Cardiac fibroblast (primary cell): Measurements from ENCODE around the gene COL5A1.
A peak's percentile ranks its signal among the peaks of the same experiment; 100 is the strongest.

Experiments
- DNase-seq, 2 donors: peaks; one replicate each; pipeline versions ENCODE4 v3.0.0 to v3.0.0-alpha.2; 2010; ENCODE audit warnings: low read depth in 2 of 2
- H3K4me3 ChIP-seq, 2 donors: replicated peaks in 1 of 2; 1 replicate in 1 of 2; 2 replicates in 1 of 2; pipeline ENCODE4 v1.5.1; 2011; ENCODE audit warnings: low read depth in 2 of 2, low read length in 2 of 2, mild to moderate bottlenecking in 2 of 2, moderate library complexity in 1 of 2
- TF ChIP-seq, protein P1 (sequence below): IDR thresholded peaks from one replicate; pipeline ENCODE4 v1.5.1; 2011; ENCODE audit warnings: low read depth, mild to moderate bottlenecking, low read length, inconsistent platforms

Gene COL5A1

DNA sequence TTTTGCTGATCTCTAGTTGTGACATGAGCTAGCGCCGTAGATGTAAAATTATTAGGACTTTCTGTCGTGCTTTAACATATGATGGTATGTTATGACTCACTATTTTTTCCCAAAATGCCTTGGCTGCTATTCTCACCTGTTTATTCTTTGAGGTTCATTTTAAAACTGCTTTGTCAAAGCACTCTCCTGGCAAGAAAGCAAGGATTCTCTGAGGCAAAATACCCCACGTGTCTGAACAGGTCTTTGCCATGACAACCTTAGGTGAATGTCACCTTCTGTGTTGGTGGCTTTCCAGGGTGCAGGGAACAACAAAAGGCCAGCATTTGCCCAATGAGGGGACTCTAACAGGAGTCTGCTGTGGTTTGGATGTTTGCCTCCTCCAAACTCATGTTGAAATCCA is 30.6 kb upstream of the COL5A1 start:
- no peak for DNase-seq
- H3K4me3 ChIP-seq = no peak overlapping the region
- TF ChIP-seq, protein P1, sequence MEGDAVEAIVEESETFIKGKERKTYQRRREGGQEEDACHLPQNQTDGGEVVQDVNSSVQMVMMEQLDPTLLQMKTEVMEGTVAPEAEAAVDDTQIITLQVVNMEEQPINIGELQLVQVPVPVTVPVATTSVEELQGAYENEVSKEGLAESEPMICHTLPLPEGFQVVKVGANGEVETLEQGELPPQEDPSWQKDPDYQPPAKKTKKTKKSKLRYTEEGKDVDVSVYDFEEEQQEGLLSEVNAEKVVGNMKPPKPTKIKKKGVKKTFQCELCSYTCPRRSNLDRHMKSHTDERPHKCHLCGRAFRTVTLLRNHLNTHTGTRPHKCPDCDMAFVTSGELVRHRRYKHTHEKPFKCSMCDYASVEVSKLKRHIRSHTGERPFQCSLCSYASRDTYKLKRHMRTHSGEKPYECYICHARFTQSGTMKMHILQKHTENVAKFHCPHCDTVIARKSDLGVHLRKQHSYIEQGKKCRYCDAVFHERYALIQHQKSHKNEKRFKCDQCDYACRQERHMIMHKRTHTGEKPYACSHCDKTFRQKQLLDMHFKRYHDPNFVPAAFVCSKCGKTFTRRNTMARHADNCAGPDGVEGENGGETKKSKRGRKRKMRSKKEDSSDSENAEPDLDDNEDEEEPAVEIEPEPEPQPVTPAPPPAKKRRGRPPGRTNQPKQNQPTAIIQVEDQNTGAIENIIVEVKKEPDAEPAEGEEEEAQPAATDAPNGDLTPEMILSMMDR = no peak

DNA sequence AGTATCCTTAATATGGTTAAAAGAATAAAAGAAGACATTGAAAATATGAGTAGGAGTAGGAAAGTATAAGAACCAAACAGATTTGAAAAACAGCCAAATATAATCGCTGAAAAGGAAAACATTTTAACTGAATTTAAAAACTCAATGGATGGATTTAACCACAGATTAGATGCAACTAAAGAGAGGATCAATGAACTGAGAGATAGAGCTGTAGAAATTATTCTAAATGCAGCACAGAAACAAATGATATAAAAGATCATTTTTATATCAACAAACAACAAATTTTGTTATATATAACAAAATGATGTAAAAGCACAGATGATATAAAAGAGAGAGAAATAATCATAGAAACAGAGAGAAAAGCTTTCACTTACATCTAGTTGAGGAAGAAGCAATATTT is 29.3 kb upstream of the COL5A1 start:
- H3K4me3 ChIP-seq = no peak overlapping the region
- TF ChIP-seq, protein P1 = no peak
- DNase-seq = no peak

DNA sequence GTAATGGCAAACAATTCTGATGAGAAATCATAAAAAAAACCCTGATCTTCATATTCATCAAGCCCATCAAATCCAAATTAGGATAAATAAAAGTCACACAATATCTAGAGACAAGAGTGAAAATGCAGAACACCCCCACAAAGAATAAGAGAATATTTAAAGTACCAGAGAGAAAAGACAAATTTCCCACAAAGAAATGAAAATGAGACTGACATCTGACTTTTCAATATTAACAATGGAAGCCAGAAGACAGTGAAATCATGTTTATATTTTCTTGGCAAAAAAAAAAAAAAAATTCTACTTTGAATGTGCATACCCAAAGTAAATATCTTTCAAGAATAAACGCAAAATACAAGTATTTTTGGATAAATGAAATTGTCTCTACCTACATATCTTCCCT is 28.9 kb upstream of the COL5A1 start:
- no peak overlapping the region for H3K4me3 ChIP-seq
- no peak for DNase-seq
- TF ChIP-seq, protein P1 = no peak

DNA sequence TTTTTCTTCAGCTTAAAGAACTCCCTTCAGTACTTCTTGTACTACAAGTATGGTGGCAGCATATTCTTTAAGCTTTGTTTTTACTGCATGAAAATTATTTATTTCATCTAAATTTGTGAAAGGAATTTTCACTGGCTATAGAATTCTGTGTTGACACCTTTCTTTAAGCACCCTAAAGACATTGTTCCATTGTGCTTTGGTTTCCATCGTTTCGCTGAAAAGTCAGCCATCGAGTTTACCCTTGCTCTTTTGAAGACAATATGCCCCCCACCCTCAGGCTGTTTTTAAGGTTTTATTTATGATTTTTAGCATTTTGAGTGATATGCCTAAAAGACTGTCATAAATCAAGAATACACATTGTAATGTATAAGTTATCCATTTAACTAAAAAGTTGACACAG is 27.3 kb upstream of the COL5A1 start:
- TF ChIP-seq, protein P1 = no peak
- no peak overlapping the region for H3K4me3 ChIP-seq
- DNase-seq = no peak

DNA sequence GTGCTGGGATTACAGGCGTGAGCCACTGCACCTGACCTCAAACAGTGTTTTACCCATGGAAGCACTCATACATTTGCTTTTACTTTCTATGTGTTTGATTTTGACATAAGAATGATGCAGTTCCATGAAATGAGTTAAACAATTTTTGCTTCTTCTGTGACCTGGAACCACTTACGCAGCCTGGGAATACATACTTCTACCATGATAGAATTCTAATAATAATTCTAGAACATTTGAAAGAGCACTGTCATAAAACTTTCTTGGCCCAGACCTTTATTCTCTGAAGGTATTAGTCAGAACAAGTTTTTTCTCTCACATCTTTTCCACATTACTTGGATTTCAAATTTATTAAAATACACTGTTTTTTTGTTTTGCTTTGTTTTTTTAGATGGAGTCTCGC is 25.3 kb upstream of the COL5A1 start:
- peak in 1 of 2 donors; percentile 37 for DNase-seq
- TF ChIP-seq, protein P1 = no peak
- no peak overlapping the region for H3K4me3 ChIP-seq

DNA sequence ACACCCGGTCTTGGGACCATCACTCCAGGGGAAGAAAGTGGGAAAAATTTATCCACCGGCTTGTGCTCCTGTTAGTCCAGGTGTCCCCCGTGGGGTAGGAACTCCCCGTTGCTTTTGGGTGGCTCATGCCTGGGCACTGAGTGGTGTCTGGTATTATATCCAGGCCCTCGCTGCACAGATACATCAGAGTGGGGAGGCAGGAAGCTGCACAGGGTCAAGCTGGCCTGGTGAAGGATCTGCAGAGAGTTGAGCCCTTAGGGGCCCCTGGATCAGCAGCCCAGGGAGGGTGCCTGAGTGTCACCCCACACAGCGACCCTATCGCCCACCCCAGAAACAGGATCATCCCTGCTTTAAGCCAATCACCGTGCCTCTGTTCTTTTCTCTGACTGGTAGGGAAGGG is 24.4 kb upstream of the COL5A1 start:
- TF ChIP-seq, protein P1 = no peak
- no peak overlapping the region for H3K4me3 ChIP-seq
- DNase-seq = no peak

DNA sequence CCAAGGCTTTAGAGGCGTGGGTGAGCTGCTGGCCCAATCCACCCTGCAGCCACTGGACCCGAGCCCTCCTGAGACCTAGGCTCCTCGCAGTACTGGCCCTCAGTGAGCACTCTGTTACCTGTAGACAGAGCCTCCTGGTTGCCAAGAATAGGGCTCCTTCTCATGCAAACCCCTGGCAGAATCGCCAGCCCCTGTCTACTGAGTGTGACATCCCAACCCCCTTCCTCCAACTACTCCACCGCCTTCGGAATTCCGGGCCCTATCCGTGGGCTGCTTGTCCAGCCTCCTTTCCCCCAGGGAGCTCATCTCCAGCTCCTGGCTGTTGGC is 23.8 kb upstream of the COL5A1 start:
- TF ChIP-seq, protein P1 = no peak
- H3K4me3 ChIP-seq = no peak overlapping the region
- no peak for DNase-seq
